PC-9 (cell line): Measurements from ENCODE around the gene RAD18.

Source experiments
- EZH2 ChIP-seq: fragments of 200-600 bp; sonication (generic); IDR thresholded peaks from 2 replicates; pipeline ENCODE4 v1.8.0; 2017; ENCODE audit warnings: antibody characterized with exemption, low read depth
- TF ChIP-seq, protein P1 (sequence below): fragments of 200-600 bp; sonication (generic); conservative IDR thresholded peaks from 2 replicates; pipeline ENCODE4 v1.6.1; 2017; ENCODE audit warnings: mixed run types, antibody characterized with exemption, mild to moderate bottlenecking, moderate library complexity

DNA sequence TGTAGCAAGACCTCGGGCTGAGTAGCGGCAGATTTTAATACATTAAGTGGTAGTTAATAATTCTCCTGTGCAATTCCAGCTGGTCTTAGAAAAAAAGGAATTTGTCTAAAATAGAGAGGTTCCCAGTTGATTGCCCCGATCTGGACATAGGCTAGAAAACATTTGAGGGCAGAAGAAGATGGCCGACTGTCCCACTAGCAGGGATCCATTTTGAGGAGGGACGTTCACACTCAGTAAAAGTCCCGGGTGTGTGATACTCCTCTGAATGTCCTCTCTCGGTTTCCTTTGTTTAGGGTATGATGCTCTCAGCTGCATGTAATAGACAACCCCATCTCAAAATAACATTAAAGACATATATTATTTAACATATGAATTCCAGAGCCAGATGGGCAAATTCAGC is 116.0 kb downstream of the RAD18 start:
- TF ChIP-seq, protein P1, sequence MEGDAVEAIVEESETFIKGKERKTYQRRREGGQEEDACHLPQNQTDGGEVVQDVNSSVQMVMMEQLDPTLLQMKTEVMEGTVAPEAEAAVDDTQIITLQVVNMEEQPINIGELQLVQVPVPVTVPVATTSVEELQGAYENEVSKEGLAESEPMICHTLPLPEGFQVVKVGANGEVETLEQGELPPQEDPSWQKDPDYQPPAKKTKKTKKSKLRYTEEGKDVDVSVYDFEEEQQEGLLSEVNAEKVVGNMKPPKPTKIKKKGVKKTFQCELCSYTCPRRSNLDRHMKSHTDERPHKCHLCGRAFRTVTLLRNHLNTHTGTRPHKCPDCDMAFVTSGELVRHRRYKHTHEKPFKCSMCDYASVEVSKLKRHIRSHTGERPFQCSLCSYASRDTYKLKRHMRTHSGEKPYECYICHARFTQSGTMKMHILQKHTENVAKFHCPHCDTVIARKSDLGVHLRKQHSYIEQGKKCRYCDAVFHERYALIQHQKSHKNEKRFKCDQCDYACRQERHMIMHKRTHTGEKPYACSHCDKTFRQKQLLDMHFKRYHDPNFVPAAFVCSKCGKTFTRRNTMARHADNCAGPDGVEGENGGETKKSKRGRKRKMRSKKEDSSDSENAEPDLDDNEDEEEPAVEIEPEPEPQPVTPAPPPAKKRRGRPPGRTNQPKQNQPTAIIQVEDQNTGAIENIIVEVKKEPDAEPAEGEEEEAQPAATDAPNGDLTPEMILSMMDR = no peak
- TF ChIP-seq EZH2 = no peak
